Fibroblast of the aortic adventitia (primary cell): Measurements from ENCODE around the gene SLCO2B1. TPM values are rescaled to one million over a fixed set of nuclear protein-coding genes. Genes with fewer than 3 reads are reported as not detected.

ENCODE experiments used
- DNase-seq: peaks from one replicate; pipeline ENCODE4 v3.0.0-alpha.2; 2010; ENCODE audit warnings: low read depth
- H3K4me3 ChIP-seq: 2 replicates; pipeline ENCODE4 v1.5.1; 2011; ENCODE audit warnings: low read depth, mild to moderate bottlenecking, control low read depth, low read length, moderate library complexity
- total RNA-seq: library from RNA; depleted of rRNA; stranded (reverse); fragments of >200 nt; gene quantifications from 2 replicates; pipeline ENCODE4 v1.2.3, GENCODE V29; 2012; ENCODE audit warnings: low replicate concordance
- TF ChIP-seq, protein P1 (sequence below): IDR thresholded peaks from 2 replicates; pipeline ENCODE4 v1.5.1; 2011; ENCODE audit warnings: mild to moderate bottlenecking, low read length, control low read depth, inconsistent platforms; ENCODE audit not compliant: insufficient read depth

Gene SLCO2B1
- total RNA-seq, 1 donor = not detected

DNA sequence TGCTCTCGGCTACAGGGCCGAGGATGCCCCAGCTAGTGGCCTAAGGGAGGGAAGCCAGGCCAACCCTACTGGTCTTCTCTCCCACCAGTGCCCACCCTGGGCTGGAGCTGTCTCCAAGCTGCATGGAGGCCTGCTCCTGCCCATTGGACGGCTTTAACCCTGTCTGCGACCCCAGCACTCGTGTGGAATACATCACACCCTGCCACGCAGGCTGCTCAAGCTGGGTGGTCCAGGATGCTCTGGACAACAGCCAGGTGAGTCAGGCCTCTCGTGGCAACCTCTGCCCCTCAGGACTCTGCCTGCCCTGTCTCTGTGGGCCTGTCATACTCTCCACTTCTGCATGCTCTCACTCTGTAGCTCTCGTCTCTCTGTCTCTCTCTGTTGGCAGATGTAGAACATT lies 45.5 kb downstream of the SLCO2B1 start:
- DNase-seq = no peak
- TF ChIP-seq, protein P1, sequence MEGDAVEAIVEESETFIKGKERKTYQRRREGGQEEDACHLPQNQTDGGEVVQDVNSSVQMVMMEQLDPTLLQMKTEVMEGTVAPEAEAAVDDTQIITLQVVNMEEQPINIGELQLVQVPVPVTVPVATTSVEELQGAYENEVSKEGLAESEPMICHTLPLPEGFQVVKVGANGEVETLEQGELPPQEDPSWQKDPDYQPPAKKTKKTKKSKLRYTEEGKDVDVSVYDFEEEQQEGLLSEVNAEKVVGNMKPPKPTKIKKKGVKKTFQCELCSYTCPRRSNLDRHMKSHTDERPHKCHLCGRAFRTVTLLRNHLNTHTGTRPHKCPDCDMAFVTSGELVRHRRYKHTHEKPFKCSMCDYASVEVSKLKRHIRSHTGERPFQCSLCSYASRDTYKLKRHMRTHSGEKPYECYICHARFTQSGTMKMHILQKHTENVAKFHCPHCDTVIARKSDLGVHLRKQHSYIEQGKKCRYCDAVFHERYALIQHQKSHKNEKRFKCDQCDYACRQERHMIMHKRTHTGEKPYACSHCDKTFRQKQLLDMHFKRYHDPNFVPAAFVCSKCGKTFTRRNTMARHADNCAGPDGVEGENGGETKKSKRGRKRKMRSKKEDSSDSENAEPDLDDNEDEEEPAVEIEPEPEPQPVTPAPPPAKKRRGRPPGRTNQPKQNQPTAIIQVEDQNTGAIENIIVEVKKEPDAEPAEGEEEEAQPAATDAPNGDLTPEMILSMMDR = no peak
- H3K4me3 ChIP-seq = no peak overlapping the region

DNA sequence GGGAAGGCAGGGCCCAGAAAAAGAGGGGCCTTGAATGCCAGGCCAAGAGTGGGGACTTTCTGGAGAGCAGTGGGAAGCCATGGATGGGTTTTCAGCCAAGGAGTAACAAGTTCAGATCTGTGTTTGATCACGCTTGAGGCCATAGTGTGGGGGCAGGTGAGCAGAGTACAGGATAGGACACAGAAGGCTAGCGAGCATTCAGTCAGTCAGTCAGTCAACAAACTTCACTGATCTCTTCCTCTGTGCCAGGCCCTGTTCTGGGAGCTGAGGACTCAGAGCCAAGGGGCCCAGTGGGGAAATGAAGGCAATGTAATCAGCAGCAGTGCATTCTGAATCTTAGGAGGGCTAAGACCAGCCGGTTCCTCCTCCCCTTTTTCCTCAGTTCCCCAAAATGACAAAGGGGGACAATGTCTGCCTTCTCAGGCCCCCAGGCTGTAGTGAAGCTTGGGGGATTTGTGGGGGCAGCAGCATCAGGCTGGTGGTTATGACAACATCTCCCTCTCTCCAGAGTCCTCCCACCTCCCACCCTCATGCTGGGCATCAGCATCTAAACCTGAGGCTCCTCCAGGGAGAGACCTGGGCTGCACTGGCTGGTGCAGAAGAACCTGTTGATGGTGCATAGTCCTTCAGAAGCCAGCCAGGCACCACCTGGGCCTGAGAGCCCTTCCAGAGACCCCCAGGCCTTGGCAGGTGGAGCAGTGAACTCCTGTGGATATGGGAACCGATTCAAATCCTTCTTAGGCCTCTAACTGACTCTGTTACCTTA lies 46.8 kb downstream of the SLCO2B1 start:
- no peak for DNase-seq
- TF ChIP-seq, protein P1 = no peak

DNA sequence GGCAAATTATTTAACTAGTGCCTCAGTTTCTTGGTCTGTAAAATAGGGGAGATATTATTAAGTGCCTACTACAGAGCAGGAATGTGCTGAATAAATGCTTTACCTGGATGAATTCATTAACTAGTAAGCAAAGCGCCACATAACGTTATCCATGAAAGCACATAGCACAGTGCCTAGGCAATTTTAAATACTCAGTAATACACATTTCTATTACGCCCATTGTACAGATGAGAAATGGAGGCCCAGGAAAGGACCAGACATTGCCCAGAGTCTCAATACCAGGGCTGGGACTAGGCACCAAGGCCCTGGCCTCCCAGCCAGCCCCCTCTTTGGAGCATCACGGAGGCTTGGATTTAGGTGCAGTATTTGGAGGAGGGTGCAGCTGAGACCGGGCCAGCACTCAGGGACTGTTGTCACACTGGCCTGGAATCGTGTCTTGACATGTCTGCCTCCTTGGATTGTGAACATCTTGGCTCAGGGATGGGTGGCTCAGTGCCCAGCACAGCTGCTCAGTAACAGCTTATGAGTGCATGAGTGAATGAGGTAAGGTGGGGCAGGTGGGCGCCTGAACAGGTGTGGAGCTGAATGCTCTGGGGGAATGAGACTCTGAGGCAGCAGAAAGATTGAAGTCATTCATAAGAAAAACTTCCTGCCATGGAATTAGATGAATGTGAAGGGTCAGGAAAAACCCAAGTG lies 47.5 kb downstream of the SLCO2B1 start:
- DNase-seq = no peak
- TF ChIP-seq, protein P1 = no peak
- no peak overlapping the region for H3K4me3 ChIP-seq

More for the DNA sequence above, 46.8 kb downstream of the SLCO2B1 start:
- no peak overlapping the region for H3K4me3 ChIP-seq

DNA sequence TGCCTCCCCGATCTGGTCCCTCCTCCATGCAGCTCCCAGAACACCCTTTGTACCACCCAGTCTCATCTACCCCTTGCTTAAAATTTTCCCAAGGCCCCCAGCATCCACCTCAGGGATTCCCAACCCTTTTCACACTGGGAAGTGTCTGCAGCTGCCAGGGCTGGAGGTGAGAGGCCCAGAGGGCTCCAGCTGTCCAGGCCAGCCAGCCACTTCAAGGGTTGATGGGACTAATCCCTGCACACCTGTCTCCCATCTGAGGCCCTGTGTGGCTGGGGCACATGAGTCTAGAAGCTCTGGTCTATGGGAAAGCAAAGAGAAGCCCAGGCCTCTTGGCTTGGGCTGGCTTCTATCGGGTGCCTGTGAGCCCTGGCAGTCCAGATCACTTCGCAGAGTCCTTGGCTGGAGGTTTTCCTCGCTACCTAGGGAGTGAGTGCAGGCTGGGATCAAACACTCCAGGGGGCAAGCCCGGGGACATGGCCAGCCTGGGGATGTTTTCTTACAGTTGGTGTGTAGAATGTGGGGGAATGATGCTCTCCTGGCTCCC lies 48.6 kb downstream of the SLCO2B1 start:
- TF ChIP-seq, protein P1 = no peak
- no peak overlapping the region for H3K4me3 ChIP-seq
- DNase-seq = no peak

DNA sequence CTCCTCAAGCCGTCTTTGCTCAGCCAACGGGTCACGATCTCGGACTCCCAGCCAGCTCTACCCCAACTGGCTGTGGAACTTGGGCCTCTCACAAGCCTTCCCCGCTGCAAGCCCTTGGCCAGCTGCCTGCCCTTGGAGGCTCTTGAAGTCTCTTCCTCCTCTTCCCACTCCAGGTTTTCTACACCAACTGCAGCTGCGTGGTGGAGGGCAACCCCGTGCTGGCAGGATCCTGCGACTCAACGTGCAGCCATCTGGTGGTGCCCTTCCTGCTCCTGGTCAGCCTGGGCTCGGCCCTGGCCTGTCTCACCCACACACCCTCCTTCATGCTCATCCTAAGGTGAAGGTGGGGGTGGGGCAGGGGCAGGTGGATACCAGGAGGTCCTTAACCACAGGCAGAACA lies 49.1 kb downstream of the SLCO2B1 start:
- no peak for DNase-seq
- TF ChIP-seq, protein P1 = no peak
- H3K4me3 ChIP-seq = no peak overlapping the region

DNA sequence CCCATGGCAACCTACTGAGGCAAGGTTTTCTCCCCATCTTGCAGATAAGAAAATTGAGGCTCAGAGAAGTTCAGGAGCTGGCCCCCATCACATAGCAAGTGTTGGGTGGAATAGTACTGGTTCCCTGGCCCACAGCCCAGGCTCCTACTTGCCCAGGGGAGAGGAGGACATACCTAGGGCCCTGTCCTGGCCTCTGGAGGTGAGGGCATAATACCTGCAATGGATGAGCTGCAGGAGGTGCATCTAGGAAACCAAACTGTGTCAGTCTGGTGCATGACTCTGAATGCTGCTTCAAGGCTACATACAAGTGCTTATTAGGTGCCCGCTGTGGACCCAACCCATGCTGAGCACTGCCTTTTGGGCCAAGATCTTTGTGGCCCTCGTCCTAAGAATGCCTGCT lies 49.6 kb downstream of the SLCO2B1 start:
- TF ChIP-seq, protein P1 = no peak
- no peak for DNase-seq
- no peak overlapping the region for H3K4me3 ChIP-seq
